T-helper 22 cell (primary cell): ENCODE data around the gene SEC61G.

Source experiments
- DNase-seq: peaks from one replicate; pipeline ENCODE4 v3.0.0-alpha.2; 2020; ENCODE audit warnings: low read depth

The SEC61G gene

DNA sequence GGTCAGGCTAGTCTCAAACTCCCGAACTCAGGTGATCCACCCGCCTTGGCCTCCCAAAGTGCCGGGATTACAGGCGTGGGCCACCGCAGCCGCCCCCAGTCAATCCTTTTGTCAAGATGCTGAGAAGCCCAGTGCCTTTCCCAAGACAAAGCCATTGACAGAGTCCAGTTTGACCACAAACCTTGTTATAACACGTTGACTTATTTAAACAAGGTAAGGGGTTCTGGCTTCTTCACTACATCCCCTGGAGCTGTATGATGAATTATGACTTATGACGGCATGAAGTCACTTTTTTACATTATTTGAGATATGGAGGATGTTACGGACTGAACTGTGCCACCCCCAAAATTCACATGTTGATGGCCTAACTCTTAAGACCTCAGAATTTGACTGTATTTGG, 5.8 kb upstream of the SEC61G start:
- no peak for DNase-seq

DNA sequence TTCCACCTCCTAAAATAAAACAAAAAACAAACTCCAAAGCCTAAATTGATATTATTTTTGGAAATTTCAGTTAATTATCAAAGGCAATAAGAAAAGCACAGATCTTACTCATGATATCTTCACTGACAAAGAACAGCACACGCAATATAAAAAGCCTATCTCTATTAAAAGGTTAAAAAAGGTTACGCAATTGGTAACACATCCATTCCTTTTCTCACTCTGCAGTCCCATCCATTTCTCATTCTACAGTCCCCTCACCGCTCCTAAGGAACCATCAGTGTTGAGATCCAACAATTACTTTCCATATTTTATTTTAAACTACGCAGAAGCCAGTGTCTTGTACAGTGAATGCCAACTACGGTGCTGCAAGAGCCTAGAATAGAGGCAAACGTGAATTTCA, 1.3 kb downstream of the SEC61G start:
- no peak for DNase-seq

- DNase-seq, result no peak
Measured at GRCh38 chr7:54749200-54749599, 9.8 kb downstream of the SEC61G start.

- no peak for DNase-seq
Measured at GRCh38 chr7:54747234-54747633, 11.8 kb downstream of the SEC61G start.

DNA sequence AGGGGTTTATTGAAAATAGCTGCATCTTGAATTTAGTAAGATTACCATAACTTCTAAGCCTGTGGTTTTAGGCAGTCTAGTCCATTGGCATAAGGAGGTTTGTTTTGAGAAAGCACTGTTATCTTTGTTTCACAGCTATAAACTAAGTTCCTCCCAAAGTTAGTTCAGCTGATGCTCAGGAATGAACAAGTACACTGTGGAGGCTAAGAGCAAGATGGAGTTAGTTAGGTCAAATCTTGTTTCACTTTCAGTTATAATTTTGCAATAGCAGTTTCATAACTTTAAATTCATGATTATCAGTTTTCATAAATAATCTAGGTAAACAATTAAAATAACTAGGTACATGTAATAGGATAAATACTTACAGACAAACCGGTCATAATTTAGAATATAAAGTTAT, 15.4 kb downstream of the SEC61G start:
- no peak for DNase-seq

- DNase-seq, result no peak
Measured at GRCh38 chr7:54738737-54739136, 20.3 kb downstream of the SEC61G start.

DNA sequence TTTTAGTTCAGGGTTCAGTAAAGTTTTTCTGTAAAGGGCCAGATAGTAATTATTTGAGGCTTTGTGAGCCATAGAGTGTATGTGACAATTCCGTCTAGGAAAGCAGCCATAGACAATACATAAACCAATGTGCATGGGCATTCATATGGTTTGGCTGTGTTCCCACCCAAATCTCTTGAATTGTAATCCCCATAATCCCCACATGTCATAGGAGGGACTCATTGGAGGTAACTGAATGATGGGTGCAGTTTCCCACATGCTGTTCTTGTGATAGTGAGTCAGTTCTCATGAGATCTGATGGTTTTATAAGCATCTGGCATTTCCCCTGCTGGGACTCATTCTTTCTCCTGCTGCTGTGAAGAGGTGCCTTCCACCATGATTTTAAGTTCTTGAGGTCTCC, 29.9 kb downstream of the SEC61G start:
- no peak for DNase-seq

GRCh38 chr7:54728411-54728810, 30.6 kb downstream of the SEC61G start:
- DNase-seq, result no peak

GRCh38 chr7:54725255-54725654, 33.8 kb downstream of the SEC61G start:
- DNase-seq, result no peak

DNA sequence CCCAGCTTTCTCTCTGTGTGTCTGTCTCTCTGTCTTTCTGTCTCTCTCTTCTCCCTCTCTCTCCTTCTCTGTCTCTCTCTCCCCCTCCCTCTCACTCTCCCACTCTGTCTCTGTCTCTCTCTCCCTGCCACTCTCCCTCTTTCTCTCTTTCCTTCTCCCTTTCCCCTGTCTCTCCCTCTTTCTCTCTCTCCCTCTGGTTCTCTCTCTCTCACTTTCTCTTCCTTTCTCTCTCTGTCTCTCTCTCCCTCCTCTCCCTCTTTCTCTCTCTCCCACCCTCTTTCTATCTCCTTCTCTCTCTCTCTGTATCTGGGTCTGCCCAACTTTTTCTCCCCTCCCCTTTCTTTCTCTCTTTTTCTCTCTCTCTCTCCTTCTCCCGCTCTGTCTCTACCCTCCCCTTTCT, 36.5 kb downstream of the SEC61G start:
- DNase-seq, result no peak

GRCh38 chr7:54722026-54722425, 37.0 kb downstream of the SEC61G start:
- no peak for DNase-seq

GRCh38 chr7:54719974-54720373, 39.0 kb downstream of the SEC61G start:
- no peak for DNase-seq

- no peak for DNase-seq
Measured at GRCh38 chr7:54719425-54719824, 39.6 kb downstream of the SEC61G start.

- DNase-seq, result no peak
Measured at GRCh38 chr7:54712820-54713219, 46.2 kb downstream of the SEC61G start.

DNA sequence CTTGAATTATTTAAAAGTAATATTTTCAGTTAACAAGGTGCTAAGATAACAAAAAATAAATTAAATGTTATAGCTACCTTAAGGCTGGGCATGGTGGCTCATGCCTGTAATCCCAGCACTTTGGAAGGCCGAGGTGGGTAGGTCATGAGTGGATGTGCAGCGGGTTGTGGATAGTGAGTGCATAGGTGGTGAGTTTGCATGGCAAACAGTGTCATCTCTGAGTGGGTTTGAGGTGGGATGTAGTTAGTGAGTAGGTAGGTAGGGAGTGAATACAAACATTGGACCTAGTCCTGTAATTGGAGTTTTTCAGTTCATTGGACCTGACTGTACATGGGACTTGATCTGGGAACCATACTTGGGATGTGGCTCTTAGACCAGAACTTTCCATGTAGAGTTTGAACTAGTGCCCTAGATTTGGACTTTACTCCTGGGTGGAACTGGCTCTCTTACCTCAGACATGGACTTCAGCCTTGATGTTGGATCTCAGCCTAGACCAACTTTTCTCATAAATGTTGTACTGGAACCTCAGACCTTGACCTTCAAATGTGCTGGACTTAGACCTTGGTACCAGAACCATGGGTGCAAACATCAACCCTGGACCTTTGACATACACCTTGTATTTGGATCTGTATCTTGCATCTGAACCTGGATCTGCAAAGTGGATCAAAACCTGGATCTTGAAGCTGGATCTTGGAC, 47.0 kb downstream of the SEC61G start:
- no peak for DNase-seq

GRCh38 chr7:54709283-54709682, 49.7 kb downstream of the SEC61G start:
- DNase-seq, result no peak

DNA sequence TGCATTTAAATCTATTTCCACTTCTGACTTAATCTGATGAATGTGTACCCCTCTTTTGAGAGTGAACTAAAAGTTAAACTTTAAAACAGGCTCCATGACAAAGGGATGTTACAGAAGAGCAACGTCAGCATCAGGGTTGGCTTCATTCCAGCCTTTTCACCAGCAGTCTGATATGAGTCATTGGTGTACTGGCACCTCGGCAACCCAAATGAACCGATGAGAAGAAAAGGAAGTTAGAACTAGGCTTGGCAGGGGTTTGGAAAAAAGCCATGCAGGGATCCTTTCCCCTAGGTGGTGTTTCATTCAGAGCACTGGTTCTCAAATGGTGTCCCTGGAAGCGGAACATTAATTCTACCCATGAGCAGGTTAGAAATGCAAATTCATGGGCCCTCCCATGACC, 53.6 kb downstream of the SEC61G start:
- DNase-seq, result no peak

DNA sequence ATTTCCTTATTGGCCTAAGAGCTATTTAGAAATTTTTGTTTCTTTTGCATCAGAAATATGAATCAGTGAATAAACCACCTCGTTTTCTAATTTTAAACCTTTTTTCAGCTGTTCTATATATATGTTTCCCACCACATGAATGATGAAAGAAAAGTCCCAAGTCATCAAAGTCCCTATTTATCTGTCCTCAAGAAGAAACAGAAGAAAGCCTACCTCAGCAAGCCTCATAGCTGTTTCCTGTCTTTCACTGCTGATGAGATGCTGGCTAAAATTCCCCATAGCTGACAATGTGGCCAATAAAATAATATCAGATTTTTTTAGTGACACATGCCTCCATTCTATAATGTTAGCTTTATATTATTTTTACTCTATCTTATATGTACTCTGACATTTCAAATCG, 54.2 kb downstream of the SEC61G start:
- no peak for DNase-seq
